OCI-LY7 (cell line): ENCODE results near the gene SLC47A1.
A peak's percentile ranks its signal among the peaks of the same experiment; 100 is the strongest.

ENCODE experiments used
- EZH2phosphoT487 ChIP-seq: fragments of 200-600 bp; sonication (generic); IDR thresholded peaks from 2 replicates; pipeline ENCODE4 v1.6.1; 2018; ENCODE audit warnings: low read depth, borderline replicate concordance, mild to moderate bottlenecking, mixed run types, antibody characterized with exemption, low read length, moderate library complexity, mixed read lengths
- TF ChIP-seq, protein P1 (sequence below): fragments of 200-600 bp; sonication (generic); conservative IDR thresholded peaks from 2 replicates; pipeline ENCODE4 v1.5.1; 2014; ENCODE audit warnings: mild to moderate bottlenecking, antibody characterized with exemption, low read length, moderate library complexity, mixed read lengths

DNA sequence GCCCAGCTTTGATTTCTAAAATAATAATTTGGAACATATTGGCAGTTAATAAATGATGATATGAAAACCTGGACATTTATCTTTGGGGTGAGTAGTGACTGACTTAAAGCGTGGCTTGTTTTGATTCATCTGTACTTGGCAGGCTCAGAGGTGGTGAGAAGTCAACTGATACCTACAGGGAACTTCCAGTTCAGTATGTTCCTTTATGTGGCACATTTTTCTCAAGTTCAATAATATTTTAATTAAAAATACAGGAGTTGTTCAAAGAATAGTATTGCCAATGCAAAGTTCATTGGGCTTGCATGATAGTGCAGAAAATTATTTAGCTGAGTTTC lies 34.3 kb downstream of the SLC47A1 start:
- TF ChIP-seq, protein P1, sequence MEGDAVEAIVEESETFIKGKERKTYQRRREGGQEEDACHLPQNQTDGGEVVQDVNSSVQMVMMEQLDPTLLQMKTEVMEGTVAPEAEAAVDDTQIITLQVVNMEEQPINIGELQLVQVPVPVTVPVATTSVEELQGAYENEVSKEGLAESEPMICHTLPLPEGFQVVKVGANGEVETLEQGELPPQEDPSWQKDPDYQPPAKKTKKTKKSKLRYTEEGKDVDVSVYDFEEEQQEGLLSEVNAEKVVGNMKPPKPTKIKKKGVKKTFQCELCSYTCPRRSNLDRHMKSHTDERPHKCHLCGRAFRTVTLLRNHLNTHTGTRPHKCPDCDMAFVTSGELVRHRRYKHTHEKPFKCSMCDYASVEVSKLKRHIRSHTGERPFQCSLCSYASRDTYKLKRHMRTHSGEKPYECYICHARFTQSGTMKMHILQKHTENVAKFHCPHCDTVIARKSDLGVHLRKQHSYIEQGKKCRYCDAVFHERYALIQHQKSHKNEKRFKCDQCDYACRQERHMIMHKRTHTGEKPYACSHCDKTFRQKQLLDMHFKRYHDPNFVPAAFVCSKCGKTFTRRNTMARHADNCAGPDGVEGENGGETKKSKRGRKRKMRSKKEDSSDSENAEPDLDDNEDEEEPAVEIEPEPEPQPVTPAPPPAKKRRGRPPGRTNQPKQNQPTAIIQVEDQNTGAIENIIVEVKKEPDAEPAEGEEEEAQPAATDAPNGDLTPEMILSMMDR: 0 out of 2 replicates have a peak, but pooled peaks have one; percentile 8
- TF ChIP-seq EZH2phosphoT487: no peak
